ENCODE data around the gene CRYBA2.
A peak's percentile ranks its signal among the peaks of the same experiment; 100 is the strongest.

Gene CRYBA2

GRCh38 chr2:219034823-219035222 lies 41.6 kb upstream of the CRYBA2 start:
- TF ChIP-seq CTCF (IDR thresholded peaks at IDR 0.05): no peak

- no peak for TF ChIP-seq CTCF (IDR thresholded peaks at IDR 0.05)
Measured at GRCh38 chr2:219032051-219032745, 39.0 kb upstream of the CRYBA2 start.

GRCh38 chr2:219031005-219031738 lies 38.0 kb upstream of the CRYBA2 start:
- TF ChIP-seq CTCF (IDR thresholded peaks at IDR 0.05): no peak

GRCh38 chr2:219030177-219030940 lies 37.1 kb upstream of the CRYBA2 start:
- TF ChIP-seq CTCF (IDR thresholded peaks at IDR 0.05): no peak

GRCh38 chr2:219029829-219030165 lies 36.6 kb upstream of the CRYBA2 start:
- TF ChIP-seq CTCF (IDR thresholded peaks at IDR 0.05): peak; percentile 82

- TF ChIP-seq CTCF (IDR thresholded peaks at IDR 0.05): no peak
Measured at GRCh38 chr2:219028996-219029828, 36.0 kb upstream of the CRYBA2 start.

GRCh38 chr2:219028141-219028540 lies 34.9 kb upstream of the CRYBA2 start:
- TF ChIP-seq CTCF (IDR thresholded peaks at IDR 0.05): no peak

Data from LNCAP (cell line).